Peyer's patch (tissue), 4 donors: ENCODE data around the gene GLRX5.

Experiments
- POLR2A ChIP-seq, 2 donors: fragments of 450-650 bp; IDR thresholded peaks; one replicate each; pipeline ENCODE4 v1.5.1; 2017; ENCODE audit warnings: antibody characterized with exemption in 2 of 2, mild to moderate bottlenecking in 2 of 2, moderate library complexity in 2 of 2
- TF ChIP-seq, protein P1 (sequence below), 6 experiments: fragments of 450-650 bp in 4 of 6; fragments of 200-600 bp in 2 of 6; sonication (generic) in 1 of 6; IDR thresholded peaks; one replicate each; pipeline ENCODE4 v1.5.1; 2017 to 2019; ENCODE audit warnings: antibody characterized with exemption in 6 of 6, mild to moderate bottlenecking in 3 of 6, moderate library complexity in 1 of 6

DNA sequence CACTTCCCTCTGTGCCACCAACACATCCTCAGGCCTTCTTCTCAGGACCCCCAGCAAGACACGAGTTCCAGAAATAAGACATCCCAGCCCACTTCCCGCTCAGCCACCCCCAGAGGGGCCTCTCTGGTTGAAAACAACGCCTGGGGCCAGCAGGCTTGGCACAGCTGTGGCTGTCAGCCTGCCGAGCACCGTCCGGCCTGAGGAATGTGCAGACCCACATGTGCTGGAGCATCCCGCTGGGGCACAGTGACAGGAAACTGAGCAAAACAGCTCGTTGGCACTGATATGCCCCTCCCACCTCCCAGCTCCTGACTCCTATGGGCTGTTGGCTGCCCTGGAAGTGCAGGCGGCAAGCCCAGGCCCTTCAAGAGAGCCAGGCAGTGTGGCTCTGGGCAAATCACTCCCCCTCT lies 19.8 kb upstream of the GLRX5 start:
- TF ChIP-seq, protein P1, sequence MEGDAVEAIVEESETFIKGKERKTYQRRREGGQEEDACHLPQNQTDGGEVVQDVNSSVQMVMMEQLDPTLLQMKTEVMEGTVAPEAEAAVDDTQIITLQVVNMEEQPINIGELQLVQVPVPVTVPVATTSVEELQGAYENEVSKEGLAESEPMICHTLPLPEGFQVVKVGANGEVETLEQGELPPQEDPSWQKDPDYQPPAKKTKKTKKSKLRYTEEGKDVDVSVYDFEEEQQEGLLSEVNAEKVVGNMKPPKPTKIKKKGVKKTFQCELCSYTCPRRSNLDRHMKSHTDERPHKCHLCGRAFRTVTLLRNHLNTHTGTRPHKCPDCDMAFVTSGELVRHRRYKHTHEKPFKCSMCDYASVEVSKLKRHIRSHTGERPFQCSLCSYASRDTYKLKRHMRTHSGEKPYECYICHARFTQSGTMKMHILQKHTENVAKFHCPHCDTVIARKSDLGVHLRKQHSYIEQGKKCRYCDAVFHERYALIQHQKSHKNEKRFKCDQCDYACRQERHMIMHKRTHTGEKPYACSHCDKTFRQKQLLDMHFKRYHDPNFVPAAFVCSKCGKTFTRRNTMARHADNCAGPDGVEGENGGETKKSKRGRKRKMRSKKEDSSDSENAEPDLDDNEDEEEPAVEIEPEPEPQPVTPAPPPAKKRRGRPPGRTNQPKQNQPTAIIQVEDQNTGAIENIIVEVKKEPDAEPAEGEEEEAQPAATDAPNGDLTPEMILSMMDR (IDR thresholded peaks at IDR 0.05), result no peak
- TF ChIP-seq POLR2A (IDR thresholded peaks at IDR 0.05), result no peak
